ENCODE data around the gene EDDM3A.
"Not testable (repeated sequence)": the region's sequence is repeated elsewhere in the genome, so short reads cannot be mapped to it uniquely, and the experiment has no call there.

Gene EDDM3A

DNA sequence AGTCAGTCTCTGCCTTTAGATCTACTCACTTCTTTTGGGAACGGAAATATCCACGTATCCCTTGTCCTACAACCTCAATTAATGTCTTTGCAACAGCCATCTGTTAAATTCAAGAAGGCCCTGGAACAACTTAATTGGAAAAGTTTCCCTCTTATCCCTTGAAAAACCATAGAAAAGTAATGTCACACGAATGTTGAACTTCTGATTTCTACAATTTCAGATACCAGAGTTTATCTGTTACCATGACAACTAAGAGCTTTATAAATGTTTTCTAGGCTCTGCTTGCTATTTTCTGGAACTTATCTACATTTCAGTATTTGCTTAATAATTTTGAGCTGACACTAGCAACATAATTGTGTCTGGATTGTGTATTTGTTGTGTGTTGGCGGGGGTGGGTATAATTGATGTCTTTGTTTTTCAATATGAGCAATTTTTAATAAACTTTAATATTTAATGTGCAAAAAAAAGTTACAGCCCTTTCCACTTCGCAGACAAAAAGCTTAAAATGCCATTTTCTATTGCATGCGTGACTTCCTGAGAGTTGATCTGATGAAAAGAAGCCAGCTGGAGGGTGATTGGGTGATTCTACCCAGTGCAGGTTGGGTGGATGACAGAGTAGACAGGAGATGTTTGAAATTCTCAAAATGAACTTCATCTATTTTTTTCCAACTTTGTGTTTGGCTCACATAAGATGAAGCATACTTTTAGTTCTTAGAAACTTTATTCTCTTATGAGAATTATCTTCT lies 11.8 kb upstream of the EDDM3A start:
- no peak for DNase-seq

DNA sequence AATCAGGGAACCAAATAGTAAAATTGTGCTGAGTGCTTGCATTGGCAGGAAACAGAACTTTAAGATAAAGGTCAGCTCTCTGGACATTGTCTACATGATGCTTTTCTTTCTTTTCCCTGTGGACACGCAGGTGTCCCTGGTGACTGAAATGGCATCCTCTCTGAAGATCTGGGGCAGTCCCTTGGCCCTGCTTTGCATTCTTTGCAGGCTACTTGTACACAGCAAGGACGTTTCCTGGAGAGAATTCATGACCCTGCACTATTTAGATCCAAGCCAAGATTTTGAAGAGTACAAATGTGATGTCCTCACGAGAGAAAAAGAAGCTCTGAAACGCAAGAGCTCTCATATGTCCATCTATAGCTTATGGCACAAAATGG lies 11.3 kb upstream of the EDDM3A start:
- DNase-seq = no peak

DNA sequence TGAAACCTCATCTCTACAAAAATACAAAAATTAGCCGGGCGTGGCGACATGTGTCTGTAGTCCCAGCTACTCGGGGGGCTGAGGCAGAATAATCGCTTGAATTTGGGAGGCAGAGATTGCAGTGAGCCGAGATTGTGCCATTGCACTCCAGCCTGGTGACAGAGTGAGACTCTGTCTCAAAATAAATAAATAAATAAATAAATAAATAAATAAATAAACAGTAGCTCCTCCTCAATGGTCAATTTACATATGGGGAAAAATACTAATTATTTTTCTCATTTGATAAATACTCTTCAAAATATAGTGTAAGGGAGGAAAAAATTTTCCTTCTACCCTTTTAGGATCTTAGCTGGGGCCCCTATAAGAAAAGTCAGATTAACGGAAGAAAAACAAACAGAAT lies 7.4 kb upstream of the EDDM3A start:
- not testable (repeated sequence) for DNase-seq

DNA sequence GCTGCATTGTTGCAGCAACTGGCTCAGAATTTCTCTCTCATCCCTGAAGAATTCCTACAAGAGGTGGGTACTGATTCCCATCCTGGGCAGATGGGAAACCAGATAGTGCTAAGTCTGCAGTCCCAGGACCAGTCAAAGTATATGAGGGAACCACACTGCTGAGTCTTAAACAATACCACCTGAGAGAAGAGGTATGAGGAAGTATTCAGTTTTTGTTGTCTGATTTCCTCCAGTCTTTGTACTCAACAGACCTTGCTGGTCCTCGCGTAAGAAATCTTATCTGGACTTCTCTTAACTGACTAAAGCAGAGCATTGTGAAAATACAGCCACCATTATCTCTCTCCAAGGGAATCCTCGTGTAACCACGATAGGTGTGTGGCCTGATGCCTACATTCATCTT lies 3.6 kb upstream of the EDDM3A start:
- DNase-seq = no peak

DNA sequence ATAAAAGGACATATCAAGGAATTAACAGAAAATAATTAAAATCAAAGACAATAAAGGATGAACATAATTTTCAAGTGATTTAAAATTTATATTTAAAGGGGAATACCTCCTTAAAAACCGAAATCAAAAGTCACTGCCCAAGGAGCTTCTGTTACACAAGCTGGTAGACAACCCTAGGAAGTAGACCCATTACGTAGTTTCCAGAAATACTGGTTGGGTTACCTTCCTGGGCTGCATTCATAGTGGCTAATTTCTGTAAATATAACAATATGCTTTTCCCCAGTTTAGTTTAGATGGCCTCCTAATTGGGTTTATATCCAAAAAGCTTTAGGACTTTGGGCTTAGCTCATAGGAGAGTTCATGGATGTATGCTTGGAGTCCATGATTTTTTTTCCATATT lies 2.1 kb upstream of the EDDM3A start:
- DNase-seq = no peak

DNA sequence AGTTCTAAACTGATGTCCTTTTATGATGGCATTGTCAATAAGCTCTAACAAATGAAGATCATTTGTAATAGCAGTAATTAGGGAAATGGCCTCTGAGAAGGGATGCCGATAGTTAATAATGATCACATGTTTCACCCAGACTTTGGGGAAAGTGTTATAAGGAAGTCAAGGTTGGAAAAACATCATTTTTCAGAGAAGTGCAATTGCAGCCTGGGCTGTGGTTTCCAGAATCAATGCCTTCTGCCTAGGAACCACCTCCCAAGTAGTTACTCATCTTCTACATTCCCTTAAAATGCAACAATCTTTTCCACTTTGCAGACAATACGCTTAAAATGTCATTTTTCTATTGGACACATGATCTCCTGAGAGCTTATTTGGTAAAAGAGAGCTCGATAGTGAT lies 879 bp downstream of the EDDM3A start:
- no peak for DNase-seq

DNA sequence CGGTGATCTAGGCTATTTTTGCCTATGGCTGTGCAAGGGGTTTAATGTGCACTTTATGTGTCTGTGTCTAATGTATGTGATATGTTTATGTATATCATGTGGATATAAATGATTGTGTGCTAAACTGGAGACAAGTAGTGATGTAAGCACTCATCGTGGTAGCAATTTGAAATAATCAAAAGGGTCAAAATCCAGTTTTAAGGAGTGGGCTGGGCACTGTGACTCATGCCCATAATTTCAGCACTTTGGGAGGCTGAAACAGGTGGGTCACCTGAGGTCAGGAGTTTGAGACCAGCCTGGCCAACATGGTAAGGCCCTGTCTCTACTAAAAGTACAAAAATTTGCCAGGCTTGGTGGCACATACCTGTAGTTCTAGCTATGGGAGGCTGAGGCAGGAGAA lies 2.8 kb downstream of the EDDM3A start:
- no peak for DNase-seq

DNA sequence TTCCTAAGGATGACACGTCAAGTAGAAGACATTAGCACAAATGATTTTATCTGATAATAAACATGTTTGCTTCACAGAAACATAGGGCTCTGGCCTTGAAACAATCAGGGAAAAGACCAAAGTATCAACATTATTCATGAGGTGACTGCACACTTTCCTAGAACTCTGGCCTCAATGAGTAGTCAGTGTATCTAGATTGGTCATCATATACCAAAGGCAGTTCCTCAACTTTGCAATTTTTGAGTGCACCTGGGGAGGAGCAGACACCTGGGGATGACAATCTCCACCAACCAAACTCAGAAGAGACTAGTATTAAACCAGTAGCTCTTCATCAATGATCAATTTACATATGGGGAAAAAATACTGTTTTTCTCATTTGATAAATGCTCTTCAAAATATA lies 4.5 kb downstream of the EDDM3A start:
- no peak for DNase-seq

DNA sequence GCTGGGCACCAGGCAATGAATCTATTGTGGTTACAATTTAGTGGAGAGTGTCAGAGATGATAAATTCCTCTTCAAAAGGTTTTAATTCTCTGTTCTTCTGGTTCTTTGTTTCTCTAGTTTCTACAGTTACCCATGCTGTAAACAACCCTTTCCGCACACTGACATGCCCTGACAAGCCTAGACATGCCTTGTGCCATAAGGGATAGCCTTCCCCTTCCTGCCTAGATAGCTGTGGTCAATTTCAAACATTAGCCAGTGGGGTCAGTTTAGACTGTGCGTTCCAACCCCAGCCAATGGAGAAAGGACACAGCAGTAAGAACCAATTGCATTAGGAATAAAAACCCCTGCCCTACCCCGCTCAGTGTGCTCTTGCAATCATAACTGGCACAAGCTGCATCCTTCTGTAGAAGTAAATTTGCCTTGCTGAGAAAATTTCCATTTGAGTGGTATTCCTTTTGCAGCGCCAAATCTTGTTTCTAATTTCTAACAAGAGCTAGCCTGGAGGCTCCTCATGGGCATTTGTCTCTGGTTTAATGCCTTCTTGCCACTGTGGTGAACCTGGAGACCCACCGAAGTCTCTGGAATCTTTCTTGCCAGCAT lies 6.4 kb downstream of the EDDM3A start:
- DNase-seq = no peak

DNA sequence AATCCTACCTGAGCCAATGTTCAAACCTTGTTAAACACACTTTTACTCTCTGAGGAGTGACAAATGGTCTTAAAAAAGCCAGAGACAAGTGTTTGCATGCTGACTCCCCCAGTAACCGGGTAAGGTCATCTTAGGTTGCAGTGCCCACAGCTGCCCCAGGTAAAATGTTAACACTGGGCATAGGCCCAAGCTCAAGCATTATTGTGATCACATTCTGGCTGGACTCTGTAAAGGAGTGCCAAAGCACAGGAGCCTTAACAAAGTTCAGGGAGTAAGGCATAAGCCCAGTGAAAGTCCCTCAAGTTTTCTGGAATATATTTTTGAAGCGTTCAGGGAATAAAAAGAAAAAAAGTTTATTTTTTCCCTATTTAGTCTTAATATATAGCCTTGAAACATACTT lies 8.6 kb downstream of the EDDM3A start:
- DNase-seq = no peak

DNA sequence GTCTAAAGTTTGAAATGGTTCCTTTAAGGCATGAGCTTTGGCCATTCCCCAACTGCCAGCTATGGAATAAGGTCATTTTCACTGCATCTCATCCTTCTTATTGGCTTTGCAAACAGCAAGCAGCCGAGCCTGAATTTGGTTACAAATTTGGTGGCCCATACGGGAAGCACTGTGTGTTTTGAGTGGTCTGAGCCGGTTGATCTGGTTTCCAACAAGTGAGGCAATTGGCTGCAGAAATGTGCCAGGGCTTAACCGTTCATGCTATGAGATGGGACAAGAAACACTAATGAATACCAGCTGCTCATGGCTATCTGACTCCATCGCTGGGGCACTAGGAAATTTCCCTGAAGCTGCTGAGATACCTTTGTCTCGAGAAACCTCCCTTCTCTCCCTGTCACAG lies 9.3 kb downstream of the EDDM3A start:
- DNase-seq = no peak

DNA sequence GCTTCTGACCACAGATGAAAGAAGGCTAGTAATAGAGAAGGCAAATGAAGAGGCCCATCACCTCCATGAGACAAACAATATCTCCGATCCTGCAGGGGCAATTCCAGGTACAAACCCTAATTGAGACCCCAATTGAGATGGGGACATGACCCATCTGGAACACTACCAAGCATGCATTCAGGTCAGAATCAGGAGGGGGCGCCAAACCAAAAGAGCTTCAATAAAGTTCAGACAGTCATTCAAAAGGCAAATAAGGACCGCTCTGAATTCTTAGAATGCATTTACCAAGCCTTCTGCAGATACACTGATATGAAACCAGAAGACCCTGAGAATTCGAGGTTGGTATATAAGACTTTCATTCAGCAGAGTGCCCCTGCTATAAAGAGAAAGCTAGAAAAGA lies 12.3 kb downstream of the EDDM3A start:
- no peak for DNase-seq

DNA sequence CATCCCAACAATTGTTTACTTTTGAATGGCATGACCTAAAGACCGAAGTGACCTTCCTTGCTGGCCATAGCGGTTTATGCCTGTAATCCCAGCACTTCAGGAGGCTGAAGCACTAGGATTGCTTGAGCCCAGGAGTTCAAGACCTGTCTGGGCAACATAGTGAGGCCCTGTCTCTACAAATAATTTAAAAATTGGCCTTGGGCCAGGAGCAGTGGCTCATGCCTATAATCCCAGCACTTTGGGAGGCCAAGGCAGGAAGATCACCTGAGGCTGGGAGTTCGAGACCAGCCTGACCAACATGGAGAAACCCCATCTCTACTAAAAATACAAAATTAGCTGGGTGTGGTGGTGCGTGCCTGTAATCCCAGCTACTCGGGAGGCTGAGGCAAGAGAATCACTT lies 13.8 kb downstream of the EDDM3A start:
- not testable (repeated sequence) for DNase-seq

DNA sequence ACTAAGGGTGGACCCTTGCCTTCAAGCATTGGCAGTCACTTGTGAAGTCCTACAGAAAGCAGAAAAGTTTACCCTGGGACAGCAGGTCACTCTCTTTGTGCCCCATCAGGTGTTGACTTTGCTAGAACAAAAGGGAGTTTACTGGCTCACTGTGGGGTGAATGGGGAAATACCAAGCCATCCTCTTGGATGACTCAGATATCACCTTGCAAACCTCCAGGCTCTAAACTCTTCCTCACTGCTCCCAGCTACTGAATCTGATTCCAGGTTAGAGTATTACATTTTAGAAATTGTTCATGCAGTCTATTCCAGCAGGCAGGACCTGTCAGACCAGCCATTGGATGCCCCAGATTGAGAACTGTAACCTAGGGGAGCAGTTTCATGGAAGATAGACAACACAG lies 15.3 kb downstream of the EDDM3A start:
- no peak for DNase-seq

DNA sequence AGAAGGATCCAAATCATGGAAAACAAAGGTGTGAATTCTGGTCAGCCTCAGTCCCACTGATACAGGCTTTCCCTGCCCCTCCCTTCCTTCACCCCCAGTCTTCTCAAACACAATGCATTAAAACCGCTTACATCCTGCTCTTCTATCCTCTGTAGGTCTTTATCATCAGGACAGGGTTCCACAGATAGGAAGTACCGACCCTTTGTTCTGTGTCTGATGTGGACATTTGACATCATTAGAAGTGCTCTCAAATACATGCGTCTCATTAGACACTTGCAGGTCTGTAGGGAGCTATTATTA lies 22.9 kb downstream of the EDDM3A start:
- DNase-seq = no peak

DNA sequence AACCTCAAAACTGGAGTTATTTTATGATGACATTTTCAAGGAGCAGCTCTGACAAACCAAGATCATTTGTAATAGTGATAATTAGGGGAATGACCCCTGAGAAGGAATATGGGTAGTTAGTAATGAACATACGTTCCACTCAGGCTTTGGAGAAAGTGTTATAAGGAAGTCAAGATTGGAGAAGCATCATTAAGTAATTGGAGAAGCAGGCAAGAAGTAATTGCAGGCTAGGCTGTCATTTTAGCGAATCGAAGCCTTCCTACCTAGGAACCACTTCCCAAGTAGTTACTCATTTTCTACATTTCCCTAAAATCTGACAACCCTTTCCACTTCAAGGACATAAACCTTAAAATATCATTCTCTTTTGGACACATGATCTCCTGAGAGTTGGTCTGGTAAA lies 23.7 kb downstream of the EDDM3A start:
- no peak for DNase-seq

DNA sequence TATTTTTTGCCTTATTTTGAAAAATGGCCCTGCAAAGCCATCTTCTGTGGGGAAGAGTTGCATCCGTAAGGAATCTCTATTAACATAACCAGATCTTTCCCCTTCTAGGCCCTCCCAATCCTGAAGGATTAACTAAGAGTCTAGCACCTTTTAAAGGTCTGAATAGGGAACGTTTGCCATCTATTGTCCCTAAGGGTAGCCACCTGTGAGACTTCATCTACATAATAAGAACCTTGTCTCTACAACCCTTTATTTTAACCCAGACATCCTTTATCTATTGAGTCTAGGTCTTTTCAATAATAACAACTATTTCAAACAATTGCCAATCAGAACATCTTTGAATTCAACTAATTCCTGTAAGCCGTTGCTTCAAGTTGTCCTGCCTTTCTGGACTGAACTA lies 27.0 kb downstream of the EDDM3A start:
- no peak for DNase-seq

DNA sequence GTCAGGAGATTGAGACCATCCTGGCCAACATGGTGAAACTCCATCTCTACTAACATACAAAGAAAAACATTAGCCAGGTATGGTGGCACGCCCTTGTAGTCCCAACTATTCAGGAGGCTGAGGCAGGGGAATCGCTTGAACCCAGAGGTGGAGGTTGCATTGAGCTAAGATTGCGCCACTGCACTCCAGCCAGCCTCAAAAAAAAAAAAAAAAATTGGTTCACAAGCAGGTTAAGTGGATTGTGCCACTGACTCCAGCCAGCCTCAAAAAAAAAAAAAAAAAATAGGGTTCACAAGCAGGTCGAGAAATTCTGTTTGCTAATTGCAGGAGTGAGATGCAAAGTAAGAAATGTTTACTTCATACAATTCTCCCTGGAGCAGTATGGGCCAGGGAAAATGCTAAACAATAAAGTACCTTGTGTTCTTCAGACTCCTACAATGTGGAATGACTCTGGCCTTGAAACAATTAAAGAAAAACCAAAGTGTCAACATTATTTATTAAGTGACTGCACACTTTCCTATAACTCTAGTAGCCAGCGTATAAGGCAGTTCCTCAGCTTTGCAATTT lies 28.7 kb downstream of the EDDM3A start:
- DNase-seq = no peak

DNA sequence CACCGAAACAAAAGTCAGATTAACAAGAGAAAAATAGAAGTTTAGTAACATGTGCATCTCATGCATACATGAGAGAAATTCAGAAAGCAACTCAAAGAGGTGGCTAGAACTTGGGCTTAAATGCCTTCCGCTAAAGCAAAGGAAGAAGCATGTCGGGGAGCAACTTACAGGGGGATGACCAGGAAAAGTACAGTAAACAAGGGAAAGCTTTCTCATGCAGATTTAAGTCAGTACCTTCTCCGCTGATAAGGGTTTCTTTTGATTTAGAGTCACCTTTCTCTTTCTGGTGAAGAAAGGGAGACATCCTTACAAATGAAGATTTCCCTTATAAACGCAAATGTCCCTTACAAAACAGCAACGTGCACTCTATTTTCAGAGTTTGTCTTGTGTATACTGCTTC lies 29.4 kb downstream of the EDDM3A start:
- no peak for DNase-seq

DNA sequence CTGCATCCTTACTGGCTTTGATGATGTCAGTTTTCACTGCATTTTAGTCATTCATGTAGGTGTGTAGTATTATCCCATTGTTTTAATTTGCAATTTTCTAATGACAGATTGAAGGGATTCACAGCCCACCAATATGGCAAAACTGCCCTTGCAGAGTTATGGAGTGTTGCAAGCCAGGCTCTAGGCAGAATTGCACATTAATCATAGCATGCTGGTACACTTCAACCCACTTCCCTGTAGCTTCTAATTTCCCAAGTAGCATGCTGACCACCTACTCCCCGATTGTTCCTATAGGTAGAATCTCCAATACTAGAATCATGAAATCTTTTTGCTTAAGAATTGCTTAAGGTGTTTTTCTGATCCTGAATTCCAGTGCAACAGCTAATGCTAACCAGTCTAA lies 30.2 kb downstream of the EDDM3A start:
- DNase-seq = no peak

DNA sequence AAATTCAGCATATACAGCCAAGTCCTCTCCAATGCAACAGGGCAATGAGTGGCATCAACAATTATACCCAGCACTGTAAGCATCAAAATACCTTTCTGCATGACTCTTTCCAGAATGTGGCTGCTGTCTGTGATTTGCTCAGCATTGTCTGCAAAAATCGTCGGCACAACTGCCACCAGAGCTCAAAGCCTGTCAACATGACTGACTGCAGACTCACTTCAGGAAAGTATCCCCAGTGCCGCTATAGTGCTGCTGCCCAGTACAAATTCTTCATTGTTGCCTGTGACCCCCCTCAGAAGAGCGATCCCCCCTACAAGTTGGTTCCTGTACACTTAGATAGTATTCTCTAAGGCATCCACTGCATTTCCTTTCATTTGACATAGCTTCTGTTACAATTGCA lies 36.1 kb downstream of the EDDM3A start:
- DNase-seq = no peak

DNA sequence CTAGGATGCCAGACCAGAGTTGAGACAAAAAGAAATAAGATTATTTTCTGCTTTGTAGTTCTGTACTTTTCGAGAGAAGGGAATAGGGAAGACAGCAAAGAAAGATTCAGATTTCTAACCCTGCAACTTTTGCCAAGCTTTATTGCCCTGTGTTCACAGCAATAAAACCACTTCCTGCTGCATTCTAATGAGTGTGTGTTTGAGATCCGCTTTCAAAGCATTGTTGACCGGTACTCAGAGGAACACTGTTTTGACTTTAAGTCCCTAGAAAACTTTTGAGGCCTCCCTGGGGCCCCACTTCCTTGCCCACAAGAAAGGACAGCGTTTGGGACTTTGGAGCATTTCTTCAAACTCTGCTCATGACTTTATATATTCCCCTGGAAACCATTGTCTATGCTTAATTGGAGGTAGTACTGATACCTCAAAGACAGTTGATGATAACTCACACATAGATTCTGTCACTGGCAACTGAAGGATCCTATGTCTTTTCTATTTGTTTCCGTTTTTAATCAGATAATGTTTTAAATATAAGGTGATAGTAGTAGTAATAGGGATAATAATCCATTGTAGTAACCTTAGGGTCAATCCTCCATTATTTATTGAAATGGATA lies 36.7 kb downstream of the EDDM3A start:
- DNase-seq = no peak

DNA sequence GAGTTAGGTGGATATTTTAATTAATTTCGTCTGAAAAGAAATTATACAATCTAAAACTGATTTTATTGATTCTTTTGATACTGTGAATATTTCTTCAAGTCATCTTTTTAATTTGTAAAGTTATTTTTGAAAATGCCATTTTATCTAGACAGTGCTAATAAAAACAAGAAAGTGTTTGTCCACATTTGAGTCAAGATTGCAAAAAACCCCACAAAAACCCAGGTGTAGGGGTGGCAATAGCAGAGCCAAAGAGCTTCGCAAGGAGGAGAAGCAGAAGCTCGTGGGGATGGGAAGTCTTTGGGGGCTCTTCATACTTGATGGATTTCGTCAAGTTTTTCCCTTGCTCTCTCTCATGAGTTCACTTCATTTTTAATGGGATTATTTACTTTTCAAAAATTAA lies 41.3 kb downstream of the EDDM3A start:
- no peak for DNase-seq

DNA sequence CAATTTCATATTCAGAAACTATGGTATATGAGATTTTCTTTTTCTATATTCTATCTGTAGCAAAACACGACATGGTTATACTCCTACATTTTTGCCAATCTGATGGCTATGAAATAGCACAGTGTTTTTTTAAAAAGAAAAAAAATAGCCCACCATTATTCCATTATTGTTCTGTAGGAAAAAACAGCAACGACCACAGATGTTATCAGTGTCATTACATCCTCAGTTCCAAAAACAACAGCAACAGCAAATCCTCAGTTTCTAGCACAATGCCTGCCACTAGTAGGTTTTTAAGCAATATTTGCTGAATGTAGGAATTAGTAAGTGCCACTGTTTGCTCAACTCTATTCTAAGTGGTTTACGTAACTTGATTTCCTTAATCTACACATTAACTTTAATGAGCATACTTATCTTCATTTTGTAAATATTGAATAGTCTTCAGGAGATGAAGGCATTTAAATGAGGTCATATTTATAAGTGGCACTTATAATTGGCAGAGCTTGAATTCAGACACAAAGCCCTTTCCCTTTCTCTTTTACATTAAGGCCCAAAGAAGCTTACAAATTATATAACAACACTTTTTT lies 43.6 kb downstream of the EDDM3A start:
- DNase-seq = no peak
